HEK293T (cell line): ENCODE measurements around the gene MOV10L1.

ENCODE experiments used
- HDGF ChIP-seq: fragments of 450-650 bp; IDR thresholded peaks from 2 replicates; pipeline ENCODE4 v1.6.1; 2017; ENCODE audit warnings: antibody characterized with exemption, borderline replicate concordance
- SP1 ChIP-seq: fragments of 450-650 bp; IDR thresholded peaks from 2 replicates; pipeline ENCODE4 v1.6.1; 2017

GRCh38 chr22:50078761-50079160 lies 11.0 kb upstream of the MOV10L1 start:
- TF ChIP-seq HDGF (no peak), SP1 (no peak)
